Trophoblast cell (in vitro differentiated cells and primary cell): Measurements from ENCODE around the gene CADM1.

Experiments used
- DNase-seq, 2 donors: peaks; one replicate each; pipeline ENCODE4 v3.0.0-alpha.2; 2016
- H2AFZ ChIP-seq: 2 replicates; pipeline ENCODE4 v1.6.1; 2013; ENCODE audit warnings: low read length, moderate library complexity, mild to moderate bottlenecking; ENCODE audit not compliant: insufficient read depth, poor library complexity
- H2AK5ac ChIP-seq: 2 replicates; pipeline ENCODE4 v1.6.1; 2013; ENCODE audit warnings: mild to moderate bottlenecking, low read length
- H2BK120ac ChIP-seq: 2 replicates; pipeline ENCODE4 v1.6.1; 2013; ENCODE audit warnings: low read length, mild to moderate bottlenecking, moderate library complexity; ENCODE audit not compliant: insufficient read depth, poor library complexity
- H2BK12ac ChIP-seq: 2 replicates; pipeline ENCODE4 v1.6.1; 2013; ENCODE audit warnings: mild to moderate bottlenecking, low read length, moderate library complexity
- H2BK5ac ChIP-seq: 2 replicates; pipeline ENCODE4 v1.6.1; 2013; ENCODE audit warnings: low read length, low read depth, moderate library complexity, mild to moderate bottlenecking; ENCODE audit not compliant: poor library complexity
- H3K14ac ChIP-seq: 2 replicates; pipeline ENCODE4 v1.6.1; 2013; ENCODE audit warnings: mild to moderate bottlenecking, low read length
- H3K18ac ChIP-seq: 2 replicates; pipeline ENCODE4 v1.6.1; 2013; ENCODE audit warnings: mild to moderate bottlenecking, low read length
- H3K23ac ChIP-seq: 2 replicates; pipeline ENCODE4 v1.6.1; 2013; ENCODE audit warnings: low read length
- H3K27ac ChIP-seq: 2 replicates; pipeline ENCODE4 v1.5.1; 2013; ENCODE audit warnings: low read depth, mild to moderate bottlenecking, inconsistent platforms, low read length, moderate library complexity
- H3K27me3 ChIP-seq: 2 replicates; pipeline ENCODE4 v1.6.1; 2013; ENCODE audit warnings: inconsistent platforms, mild to moderate bottlenecking, low read length, moderate library complexity; ENCODE audit not compliant: insufficient read depth
- H3K36me3 ChIP-seq, 2 experiments: 1 replicate in 1 of 2; 2 replicates in 1 of 2; pipeline ENCODE4 v1.6.1; 2013; ENCODE audit warnings: low read length in 2 of 2, mild to moderate bottlenecking in 2 of 2, moderate library complexity in 1 of 2; ENCODE audit not compliant: insufficient read depth in 2 of 2, control insufficient read depth in 1 of 2
- H3K4ac ChIP-seq: 2 replicates; pipeline ENCODE4 v1.6.1; 2013; ENCODE audit warnings: low read depth, mild to moderate bottlenecking, low read length, moderate library complexity
- H3K4me1 ChIP-seq, 2 experiments: 1 replicate in 1 of 2; 2 replicates in 1 of 2; pipeline ENCODE4 v1.6.1; 2013; ENCODE audit warnings: low read length in 2 of 2, mild to moderate bottlenecking in 2 of 2, moderate library complexity in 1 of 2; ENCODE audit not compliant: insufficient read depth in 2 of 2, control insufficient read depth in 1 of 2
- H3K4me2 ChIP-seq: 2 replicates; pipeline ENCODE4 v1.6.1; 2013; ENCODE audit warnings: inconsistent platforms, mild to moderate bottlenecking, low read length, moderate library complexity
- H3K4me3 ChIP-seq: 2 replicates; pipeline ENCODE4 v1.5.1; 2013; ENCODE audit warnings: mild to moderate bottlenecking, low read depth, low read length, inconsistent platforms
- H3K79me1 ChIP-seq: one replicate; pipeline ENCODE4 v1.6.1; 2013; ENCODE audit warnings: low read length
- H3K79me2 ChIP-seq: 2 replicates; pipeline ENCODE4 v1.6.1; 2013; ENCODE audit warnings: low read length, mild to moderate bottlenecking; ENCODE audit not compliant: control insufficient read depth, insufficient read depth, poor library complexity
- H3K9ac ChIP-seq: 2 replicates; pipeline ENCODE4 v1.6.1; 2013; ENCODE audit warnings: mild to moderate bottlenecking, low read length
- H3K9me3 ChIP-seq: 2 replicates; pipeline ENCODE4 v1.6.1; 2013; ENCODE audit warnings: low read depth, mild to moderate bottlenecking, control low read depth, inconsistent platforms, low read length; ENCODE audit not compliant: insufficient read depth
- H4K12ac ChIP-seq: 2 replicates; pipeline ENCODE4 v1.6.1; 2013; ENCODE audit warnings: low read depth, mild to moderate bottlenecking, low read length, moderate library complexity
- H4K8ac ChIP-seq: 2 replicates; pipeline ENCODE4 v1.6.1; 2013; ENCODE audit warnings: low read depth, mild to moderate bottlenecking, low read length, moderate library complexity
- H4K91ac ChIP-seq: one replicate; pipeline ENCODE4 v1.6.1; 2013; ENCODE audit warnings: low read depth, mild to moderate bottlenecking, low read length, moderate library complexity
- WGBS: extraction: QIAGEN DNeasy Blood & Tissue Kit; methylation state at CpG from one replicate; pipeline ENCODE4 v1.1.7; 2013; ENCODE audit warnings: missing lambda C conversion rate; ENCODE audit not compliant: insufficient read length, insufficient coverage; ENCODE audit errors: extremely low coverage; 5-methylcytosine and 5-hydroxymethylcytosine counted together

Gene CADM1

DNA sequence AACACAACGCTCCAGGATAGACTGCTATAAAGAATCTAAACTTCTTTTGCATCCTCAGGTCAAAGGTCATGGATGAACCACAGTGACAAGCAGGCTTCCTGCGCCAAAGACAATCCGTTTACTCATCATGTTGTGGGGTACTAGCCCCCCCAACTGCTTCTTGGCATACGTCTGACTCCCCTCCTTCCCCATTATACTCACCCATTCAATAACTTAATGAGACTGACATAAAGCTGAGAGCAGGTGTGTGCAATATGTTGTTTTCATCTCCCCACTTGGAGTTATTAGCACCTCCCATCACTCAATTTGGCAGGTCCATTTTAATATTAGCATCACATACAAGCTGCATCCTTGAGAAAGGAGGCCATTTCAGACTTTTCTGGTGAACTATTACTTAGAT lies 157.1 kb downstream of the CADM1 start:
- no peaks in the 10 kb centered on the region for H3K9me3 ChIP-seq
- no peak overlapping the region for H4K8ac ChIP-seq
- DNase-seq, result no peak

DNA sequence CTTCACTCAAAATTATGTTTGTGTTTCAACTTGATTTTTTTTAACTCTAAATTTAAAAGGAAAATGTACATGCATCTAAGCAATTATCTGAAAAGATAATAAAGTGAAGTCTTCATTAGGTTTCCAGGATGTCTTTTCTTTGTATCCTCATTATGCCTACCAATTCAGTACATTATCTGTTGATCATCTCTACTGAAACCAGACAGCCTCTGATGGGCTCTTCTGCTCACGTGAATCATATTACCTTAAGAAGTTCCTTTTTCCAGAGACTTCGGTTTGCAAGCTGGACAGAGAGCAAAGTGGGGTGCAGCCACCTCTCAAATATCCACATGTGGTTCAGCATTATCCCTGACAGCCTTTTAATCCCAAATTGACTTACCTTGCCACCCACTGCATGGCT lies 158.4 kb downstream of the CADM1 start:
- no peak overlapping the region for H3K27ac ChIP-seq
- H2BK5ac ChIP-seq, result no peak overlapping the region
- no peaks in the 10 kb centered on the region for H3K9me3 ChIP-seq
- no peak overlapping the region for H2AFZ ChIP-seq
- H4K8ac ChIP-seq, result no peak overlapping the region
- H3K79me2 ChIP-seq, result no peaks in the 10 kb centered on the region
- no peak overlapping the region for H3K4ac ChIP-seq
- no peak overlapping the region for H4K91ac ChIP-seq
- no peak overlapping the region for H3K14ac ChIP-seq
- no peak overlapping the region for H2BK12ac ChIP-seq
- no peak overlapping the region for H3K4me3 ChIP-seq
- no peak overlapping the region for H3K9ac ChIP-seq
- no peaks in the 10 kb centered on the region for H3K79me1 ChIP-seq
- no peak overlapping the region for H2AK5ac ChIP-seq
- H4K12ac ChIP-seq, result no peak overlapping the region
- no peaks in the 10 kb centered on the region for H3K4me1 ChIP-seq
- WGBS, result no CpG with 5 or more reads among the region's 2 CpGs
- DNase-seq, result no peak
- no peak overlapping the region for H3K4me2 ChIP-seq
- H3K18ac ChIP-seq, result no peak overlapping the region
- H3K23ac ChIP-seq, result no peak overlapping the region
- H3K27me3 ChIP-seq, result no peaks in the 10 kb centered on the region
- H2BK120ac ChIP-seq, result no peak overlapping the region
- no peaks in the 10 kb centered on the region for H3K36me3 ChIP-seq

More for the DNA sequence above, 157.1 kb downstream of the CADM1 start:
- Histone ChIP-seq H3K79me2 (no peaks in the 10 kb centered on the region), H3K4ac (no peak overlapping the region), H4K91ac (no peak overlapping the region), H3K79me1 (no peaks in the 10 kb centered on the region), H2BK12ac (no peak overlapping the region), H3K4me2 (no peak overlapping the region), H3K27ac (no peak overlapping the region), H3K14ac (no peak overlapping the region), H3K4me1 (no peaks in the 10 kb centered on the region), H3K18ac (no peak overlapping the region), H2AFZ (no peak overlapping the region), H2BK120ac (no peak overlapping the region), H2AK5ac (no peak overlapping the region), H3K9ac (no peak overlapping the region), H2BK5ac (no peak overlapping the region), H3K27me3 (no peaks in the 10 kb centered on the region), H3K23ac (no peak overlapping the region), H4K12ac (no peak overlapping the region), H3K4me3 (no peak overlapping the region), H3K36me3 (no peaks in the 10 kb centered on the region)
- WGBS, result no CpG with 5 or more reads among the region's 4 CpGs

- Histone ChIP-seq H3K9me3 (no peaks in the 10 kb centered on the region), H4K12ac (no peak overlapping the region), H3K79me1 (no peaks in the 10 kb centered on the region), H2AFZ (no peak overlapping the region), H3K9ac (no peak overlapping the region), H3K4me2 (no peak overlapping the region), H3K27ac (no peak overlapping the region), H3K23ac (no peak overlapping the region), H2AK5ac (no peak overlapping the region), H3K4me1 (no peaks in the 10 kb centered on the region), H2BK5ac (no peak overlapping the region), H3K14ac (no peak overlapping the region), H3K4me3 (no peak overlapping the region), H2BK120ac (no peak overlapping the region), H3K18ac (no peak overlapping the region), H3K4ac (no peak overlapping the region), H2BK12ac (no peak overlapping the region), H3K79me2 (no peaks in the 10 kb centered on the region), H3K36me3 (no peaks in the 10 kb centered on the region), H4K8ac (no peak overlapping the region), H4K91ac (no peak overlapping the region), H3K27me3 (no peaks in the 10 kb centered on the region)
- no peak for DNase-seq
Measured at GRCh38 chr11:115345361-115345760, 158.9 kb downstream of the CADM1 start.

DNA sequence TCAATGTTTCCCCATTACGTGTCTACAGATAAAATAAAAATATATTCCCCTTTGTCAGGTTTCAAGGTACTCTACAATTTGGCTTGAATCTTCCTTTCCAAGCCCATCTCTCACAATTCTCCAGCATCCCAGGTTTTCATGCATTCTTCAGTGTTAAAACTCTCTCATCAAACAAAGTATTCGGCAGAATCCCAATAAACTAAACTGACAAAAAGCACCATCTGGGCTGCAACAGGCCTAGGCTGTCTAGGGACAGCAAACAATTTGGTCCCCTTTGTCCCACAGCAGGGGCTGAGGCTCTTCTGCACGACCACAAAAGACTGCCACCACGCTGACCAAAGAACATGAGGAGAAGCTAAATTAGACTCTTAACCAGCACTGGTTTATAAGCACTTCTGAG lies 159.4 kb downstream of the CADM1 start:
- no peak for DNase-seq
- H3K79me2 ChIP-seq, result no peaks in the 10 kb centered on the region
- no peaks in the 10 kb centered on the region for H3K79me1 ChIP-seq
- H3K27ac ChIP-seq, result no peak overlapping the region
- no peak overlapping the region for H3K18ac ChIP-seq
- H2BK120ac ChIP-seq, result no peak overlapping the region
- H4K8ac ChIP-seq, result no peak overlapping the region
- H3K23ac ChIP-seq, result no peak overlapping the region
- H3K14ac ChIP-seq, result no peak overlapping the region
- no peak overlapping the region for H3K9ac ChIP-seq
- H2AFZ ChIP-seq, result no peak overlapping the region
- no peaks in the 10 kb centered on the region for H3K27me3 ChIP-seq
- no peak overlapping the region for H3K4me3 ChIP-seq
- no peak overlapping the region for H3K4me2 ChIP-seq
- H2BK12ac ChIP-seq, result no peak overlapping the region
- H4K91ac ChIP-seq, result no peak overlapping the region
- no peak overlapping the region for H2AK5ac ChIP-seq
- no peaks in the 10 kb centered on the region for H3K36me3 ChIP-seq
- H3K4me1 ChIP-seq, result no peaks in the 10 kb centered on the region
- no peak overlapping the region for H3K4ac ChIP-seq
- H2BK5ac ChIP-seq, result no peak overlapping the region
- WGBS, result no CpG with 5 or more reads among the region's 4 CpGs
- H4K12ac ChIP-seq, result no peak overlapping the region
- H3K9me3 ChIP-seq, result no peaks in the 10 kb centered on the region
